ENCODE results near the gene APLN.

The APLN gene

DNA sequence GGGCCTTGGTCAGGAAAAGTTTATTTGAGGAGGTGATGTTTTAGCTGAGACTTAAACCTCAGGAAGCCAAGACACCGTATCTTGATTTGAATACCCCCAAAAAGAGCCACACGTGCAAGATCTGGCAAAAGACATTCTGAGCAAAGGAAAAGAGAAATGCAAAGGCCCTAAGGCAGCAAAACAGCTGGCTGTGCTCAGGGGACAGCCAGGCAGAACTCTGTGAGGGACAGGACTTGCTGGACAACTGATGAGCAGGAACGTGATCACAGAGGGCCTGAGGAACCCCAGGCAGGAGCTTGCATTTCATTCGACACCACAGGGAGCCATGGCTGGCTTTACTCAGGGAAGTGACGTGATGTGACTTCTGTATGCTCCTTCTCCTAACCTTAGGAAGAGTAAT is 58.7 kb downstream of the APLN start:
- DNase-seq (ENCODE audit: low read depth in 2 of 2) = no peak
